SH-SY5Y (cell line): ENCODE results near the gene SYK.

ENCODE experiments used
- GATA2 ChIP-seq: IDR thresholded peaks from 2 replicates; pipeline ENCODE4 v1.6.1; 2011; ENCODE audit warnings: mild to moderate bottlenecking, low read depth, low read length
- GATA3 ChIP-seq: IDR thresholded peaks from 2 replicates; pipeline ENCODE4 v1.6.1; 2011; ENCODE audit warnings: low read depth, mild to moderate bottlenecking, low read length, moderate library complexity

DNA sequence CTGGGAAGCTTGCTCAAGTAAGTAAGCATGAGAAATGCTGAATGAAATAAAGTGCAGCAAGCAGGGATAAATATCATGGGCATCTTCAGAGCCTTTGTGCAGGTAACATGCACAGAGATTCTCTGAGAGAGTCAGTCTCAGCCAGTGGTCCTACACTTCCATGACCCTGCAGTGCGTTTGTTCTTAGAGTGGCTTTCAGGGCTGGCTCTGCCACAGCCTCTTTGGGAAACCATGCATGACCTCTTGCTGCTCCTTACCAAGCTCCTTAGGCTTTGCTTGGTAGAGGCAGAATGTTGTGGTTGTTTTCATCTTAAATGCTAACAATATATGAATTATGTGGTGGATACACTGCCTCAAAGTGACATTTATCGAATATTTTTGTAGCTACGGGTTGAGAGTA, 5.4 kb downstream of the SYK start:
- TF ChIP-seq GATA2: no peak
- TF ChIP-seq GATA3: no peak
